PFSK-1 (cell line): Measurements from ENCODE around the gene YIPF1.

Source experiments
- TAF1 ChIP-seq: IDR thresholded peaks from 2 replicates; pipeline ENCODE4 v1.6.1; 2012; ENCODE audit warnings: low read length, control low read depth, borderline replicate concordance; ENCODE audit not compliant: insufficient read depth
- TF ChIP-seq, protein P1 (sequence below), 2 experiments: IDR thresholded peaks; 2 replicates each; pipeline versions ENCODE4 v1.6.1 to v1.8.0; 2011 to 2012; ENCODE audit warnings: low read depth in 2 of 2, low read length in 2 of 2, control low read depth in 1 of 2, inconsistent platforms in 1 of 2, mild to moderate bottlenecking in 1 of 2, moderate library complexity in 1 of 2; ENCODE audit not compliant: insufficient read depth in 1 of 2

DNA sequence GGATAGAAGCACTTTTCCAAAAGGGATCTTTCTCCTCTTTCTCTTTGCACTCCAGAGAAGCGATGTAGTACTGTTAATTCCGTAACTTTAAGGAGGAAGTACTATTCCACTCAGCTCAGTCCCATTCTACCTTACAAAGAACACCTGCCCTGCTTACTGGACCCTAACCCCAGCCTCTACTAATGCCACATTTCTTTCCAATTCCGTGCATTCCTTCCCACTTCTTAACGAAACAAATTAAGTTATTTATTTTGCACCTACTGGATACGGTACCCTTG is 52.0 kb downstream of the YIPF1 start:
- no peak for TF ChIP-seq TAF1
- TF ChIP-seq, protein P1, sequence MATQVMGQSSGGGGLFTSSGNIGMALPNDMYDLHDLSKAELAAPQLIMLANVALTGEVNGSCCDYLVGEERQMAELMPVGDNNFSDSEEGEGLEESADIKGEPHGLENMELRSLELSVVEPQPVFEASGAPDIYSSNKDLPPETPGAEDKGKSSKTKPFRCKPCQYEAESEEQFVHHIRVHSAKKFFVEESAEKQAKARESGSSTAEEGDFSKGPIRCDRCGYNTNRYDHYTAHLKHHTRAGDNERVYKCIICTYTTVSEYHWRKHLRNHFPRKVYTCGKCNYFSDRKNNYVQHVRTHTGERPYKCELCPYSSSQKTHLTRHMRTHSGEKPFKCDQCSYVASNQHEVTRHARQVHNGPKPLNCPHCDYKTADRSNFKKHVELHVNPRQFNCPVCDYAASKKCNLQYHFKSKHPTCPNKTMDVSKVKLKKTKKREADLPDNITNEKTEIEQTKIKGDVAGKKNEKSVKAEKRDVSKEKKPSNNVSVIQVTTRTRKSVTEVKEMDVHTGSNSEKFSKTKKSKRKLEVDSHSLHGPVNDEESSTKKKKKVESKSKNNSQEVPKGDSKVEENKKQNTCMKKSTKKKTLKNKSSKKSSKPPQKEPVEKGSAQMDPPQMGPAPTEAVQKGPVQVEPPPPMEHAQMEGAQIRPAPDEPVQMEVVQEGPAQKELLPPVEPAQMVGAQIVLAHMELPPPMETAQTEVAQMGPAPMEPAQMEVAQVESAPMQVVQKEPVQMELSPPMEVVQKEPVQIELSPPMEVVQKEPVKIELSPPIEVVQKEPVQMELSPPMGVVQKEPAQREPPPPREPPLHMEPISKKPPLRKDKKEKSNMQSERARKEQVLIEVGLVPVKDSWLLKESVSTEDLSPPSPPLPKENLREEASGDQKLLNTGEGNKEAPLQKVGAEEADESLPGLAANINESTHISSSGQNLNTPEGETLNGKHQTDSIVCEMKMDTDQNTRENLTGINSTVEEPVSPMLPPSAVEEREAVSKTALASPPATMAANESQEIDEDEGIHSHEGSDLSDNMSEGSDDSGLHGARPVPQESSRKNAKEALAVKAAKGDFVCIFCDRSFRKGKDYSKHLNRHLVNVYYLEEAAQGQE (IDR thresholded peaks at IDR 0.05; ENCODE audit: insufficient read depth in 1 of 2, low read depth in 2 of 2, low read length in 2 of 2): no peak
